ENCODE data around the gene LRRC8B. TPM values are rescaled to one million over a fixed set of nuclear protein-coding genes. Genes with fewer than 3 reads are reported as not detected.
A peak's percentile ranks its signal among the peaks of the same experiment; 100 is the strongest.

Gene LRRC8B
- total and polyA plus RNA-seq, 9 of the 15 experiments (the other 6 are each of a cell fraction or from before 2014, with no cell fraction given) = 4.3 to 43.7 (median 14.4) TPM

DNA sequence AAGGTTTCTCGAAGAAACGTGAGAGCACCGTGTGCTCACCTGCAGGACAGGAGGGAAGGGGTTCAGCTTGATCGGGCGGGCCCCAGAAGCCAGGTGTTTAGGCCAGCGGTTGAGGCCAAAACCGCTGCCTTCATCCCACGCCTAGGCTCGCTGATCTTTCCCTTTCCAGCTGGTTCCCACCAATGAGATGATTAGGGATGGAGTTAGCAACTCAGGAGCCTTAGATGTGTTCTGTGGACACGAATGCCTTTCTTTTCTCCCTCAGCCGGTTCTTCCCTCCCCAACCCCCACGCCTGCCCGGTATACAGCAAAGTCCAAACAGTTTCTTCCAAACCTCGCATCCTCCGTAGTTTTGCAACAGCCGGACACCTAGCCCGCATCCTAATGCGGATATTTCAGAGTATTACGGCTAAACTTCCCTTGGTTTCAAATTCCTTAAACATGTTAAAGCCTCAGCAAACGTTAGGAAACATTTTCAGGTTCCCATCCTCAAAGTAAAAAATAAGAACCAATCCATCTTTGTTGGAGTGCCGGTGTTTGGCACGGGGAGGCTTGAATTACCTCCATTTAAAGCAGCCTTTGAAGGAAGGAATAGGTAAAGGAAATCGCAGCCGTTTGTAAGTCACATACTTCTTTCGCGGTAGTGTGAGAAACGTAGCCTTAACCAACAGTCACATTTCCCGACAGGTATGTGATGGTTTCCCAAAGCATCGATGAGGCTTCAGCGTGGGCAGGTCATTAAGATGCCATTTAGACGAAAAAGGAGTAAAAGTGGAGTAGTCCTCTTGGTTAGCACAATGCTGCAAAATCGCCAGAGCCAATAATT lies 109.4 kb downstream of the LRRC8B start (continued):
- peak; percentile 23; the same call in 1 of the 2 replicates for TF ChIP-seq TEAD4 (IDR thresholded peaks at IDR 0.05; ENCODE audit: low read length)
- TF ChIP-seq TEAD4 (CRISPR knock-in tag; IDR thresholded peaks at IDR 0.05; ENCODE audit: borderline replicate concordance) = no peak
- no peak for TF ChIP-seq BRF1 (IDR thresholded peaks at IDR 0.05; ENCODE audit: borderline replicate concordance, extremely low read depth, insufficient read length)

DNA sequence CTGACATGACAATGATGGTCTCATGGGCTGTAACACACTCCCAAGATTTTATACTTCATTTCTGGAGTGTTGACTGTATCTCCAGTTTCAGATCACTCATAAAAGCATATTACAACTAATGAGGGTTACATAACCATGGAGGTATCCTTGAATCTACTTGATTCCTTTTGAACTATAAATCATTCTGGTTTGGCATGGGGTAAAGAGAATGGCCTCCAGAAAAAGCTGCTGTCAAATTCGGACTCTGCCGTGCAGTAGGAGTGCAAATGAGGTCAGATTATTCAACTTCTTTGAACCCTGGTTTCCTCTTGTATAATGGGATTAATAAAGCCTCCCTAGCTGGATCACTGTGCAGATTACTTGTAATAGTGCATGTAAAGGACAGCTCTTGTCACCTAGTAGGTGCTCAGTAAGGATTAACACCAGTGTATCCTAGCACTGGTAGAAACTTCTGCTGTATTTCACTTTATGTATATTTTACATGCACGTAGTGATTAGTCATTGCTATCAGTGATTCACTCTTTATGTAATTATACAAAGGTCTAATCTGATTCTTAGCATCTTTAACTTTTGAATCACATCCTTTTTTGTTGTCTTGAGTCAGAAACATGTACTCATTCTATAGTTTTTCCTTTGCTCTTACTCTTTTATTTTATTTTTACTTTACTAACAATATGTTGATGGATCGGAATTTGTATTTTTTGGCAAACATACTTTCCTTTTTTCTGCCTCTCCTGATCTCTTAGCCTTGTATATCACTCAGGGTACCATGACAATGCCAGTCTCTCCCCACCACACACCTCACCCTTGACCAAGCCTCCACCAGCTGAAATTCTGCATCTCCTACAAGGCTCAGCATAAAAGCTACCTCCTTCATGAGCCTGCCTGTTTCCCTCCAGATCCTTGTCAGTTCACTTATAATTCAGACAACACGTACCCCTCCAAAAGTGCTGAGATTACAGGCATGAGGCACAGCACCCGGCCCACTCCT lies 111.5 kb downstream of the LRRC8B start:
- WGBS (ENCODE audit: insufficient coverage, low coverage, missing lambda C conversion rate) = 58% methylated on average over 6 of the region's 6 CpGs
- Histone ChIP-seq H3K4me2 (ENCODE audit: insufficient read depth, low read length) (no peak overlapping the region), H3K4me3 (no peak overlapping the region), H3K27ac (ENCODE audit: extremely low read depth, low read depth, low read length) (no peak overlapping the region), H2AFZ (ENCODE audit: low read depth, low read length) (no peak overlapping the region), H3K9me1 (ENCODE audit: control insufficient read depth, insufficient read depth, low read length) (no peaks in the 10 kb centered on the region), H3K9me3 (replicated peaks; ENCODE audit: control insufficient read depth, insufficient read depth, low read depth, low read length) (no peaks in the 10 kb centered on the region), H4K20me1 (replicated peaks; ENCODE audit: control insufficient read depth, insufficient read depth, low read length) (no peaks in the 10 kb centered on the region), H3K4me1 (replicated peaks in 1 of 2; ENCODE audit: control insufficient read depth in 2 of 2, insufficient read depth in 2 of 2, low read length in 2 of 2) (peaks cover 13 to 20% of the 10 kb centered on the region in 2 experiments), H3K27me3 (ENCODE audit: control insufficient read depth in 2 of 2, insufficient read depth in 2 of 2, low read length in 2 of 2) (no peaks in the 10 kb centered on the region), H3K9ac (ENCODE audit: insufficient read depth in 1 of 2, low read depth in 2 of 2, low read length in 2 of 2) (no peak overlapping the region), H3K36me3 (ENCODE audit: control insufficient read depth, insufficient read depth, low read length) (no peaks in the 10 kb centered on the region), H3K79me2 (ENCODE audit: control insufficient read depth, insufficient read depth, low read length) (peaks cover 52% of the 10 kb centered on the region)
- ATAC-seq (no peak), FAIRE-seq (no peak), DNase-seq (ENCODE audit: extremely low read depth in 1 of 4, low spot score in 3 of 4) (no peak)
- CTCF ChIA-PET (ENCODE audit: low intra/inter-chr PET ratio) = interaction anchor here (0.7 kb wide), 1 partner anchor 154 kb away, joined by 3 read pairs; no protein-coding TSS in a partner anchor
- no TSS peak for BruUV-seq (replicated peaks)
- POLR2A ChIA-PET = interaction anchor here (0.6 to 1.8 kb wide), 6 partner anchors 11 to 127 kb away, joined by 3 to 8 read pairs (median 3); no protein-coding TSS in a partner anchor
- intact Hi-C loops (cut with micrococcal nuclease) = loop anchor here (2.0 kb wide), 1 partner anchor 15 kb away; no protein-coding TSS in a partner anchor
- in situ Hi-C loops (cut with MboI) = no loop called here
- TF ChIP-seq EGR1 (conservative IDR thresholded peaks at IDR 0.05) (no peak), FOXM1 (IDR thresholded peaks at IDR 0.05; ENCODE audit: low read depth) (no peak), FOXM1 (CRISPR knock-in tag; IDR thresholded peaks at IDR 0.05; ENCODE audit: low read depth) (no peak), MTA1 (IDR thresholded peaks at IDR 0.05; ENCODE audit: borderline replicate concordance) (no peak), MEIS2 (IDR thresholded peaks at IDR 0.05; ENCODE audit: partially characterized antibody) (peak; percentile 72), TRIM24 (IDR thresholded peaks at IDR 0.05) (0 out of 4 replicates have a peak, but pooled peaks of 1 of the 2 experiments have one; percentile 12), MXI1 (IDR thresholded peaks at IDR 0.05; ENCODE audit: low read depth, low read length) (no peak), CREM (IDR thresholded peaks at IDR 0.05; ENCODE audit: low read depth) (no peak), CBFA2T3 (IDR thresholded peaks at IDR 0.05) (no peak), ZBTB17 (CRISPR knock-in tag; IDR thresholded peaks at IDR 0.05) (no peak), ILF3 (IDR thresholded peaks at IDR 0.05; ENCODE audit: borderline replicate concordance) (no peak)
- TF ChIP-seq, protein P1, sequence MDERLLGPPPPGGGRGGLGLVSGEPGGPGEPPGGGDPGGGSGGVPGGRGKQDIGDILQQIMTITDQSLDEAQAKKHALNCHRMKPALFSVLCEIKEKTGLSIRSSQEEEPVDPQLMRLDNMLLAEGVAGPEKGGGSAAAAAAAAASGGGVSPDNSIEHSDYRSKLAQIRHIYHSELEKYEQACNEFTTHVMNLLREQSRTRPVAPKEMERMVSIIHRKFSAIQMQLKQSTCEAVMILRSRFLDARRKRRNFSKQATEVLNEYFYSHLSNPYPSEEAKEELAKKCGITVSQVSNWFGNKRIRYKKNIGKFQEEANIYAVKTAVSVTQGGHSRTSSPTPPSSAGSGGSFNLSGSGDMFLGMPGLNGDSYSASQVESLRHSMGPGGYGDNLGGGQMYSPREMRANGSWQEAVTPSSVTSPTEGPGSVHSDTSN (CRISPR knock-in tag; IDR thresholded peaks at IDR 0.05; ENCODE audit: low read depth) = no peak
- TF ChIP-seq, protein P1 (tag; conservative IDR thresholded peaks at IDR 0.05; ENCODE audit: low read depth) = peak; percentile 57
- TF ChIP-seq, protein P2, sequence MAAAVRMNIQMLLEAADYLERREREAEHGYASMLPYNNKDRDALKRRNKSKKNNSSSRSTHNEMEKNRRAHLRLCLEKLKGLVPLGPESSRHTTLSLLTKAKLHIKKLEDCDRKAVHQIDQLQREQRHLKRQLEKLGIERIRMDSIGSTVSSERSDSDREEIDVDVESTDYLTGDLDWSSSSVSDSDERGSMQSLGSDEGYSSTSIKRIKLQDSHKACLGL (CRISPR knock-in tag; IDR thresholded peaks at IDR 0.05; ENCODE audit: borderline replicate concordance, poor library complexity, severe bottlenecking) = no peak
